Measurements from ENCODE around the gene SMCO3. TPM values are rescaled to one million over a fixed set of nuclear protein-coding genes. Genes with fewer than 3 reads are reported as not detected.

SMCO3 gene
- total and polyA plus RNA-seq, 2 of the 8 experiments (the other 6 are each of a cell fraction or from before 2014, with no cell fraction given), result not detected

GRCh38 chr12:14774074-14774905 is 39.7 kb downstream of the SMCO3 start (continued):
- TF ChIP-seq BRCA1 (IDR thresholded peaks at IDR 0.05; ENCODE audit: low read depth, low read length), result no peak
- TF ChIP-seq SP4 (IDR thresholded peaks at IDR 0.05; ENCODE audit: low read length), result peak; percentile 70
- TF ChIP-seq KDM1A (IDR thresholded peaks at IDR 0.05; ENCODE audit: borderline replicate concordance, low read length), result no peak
- no peak for TF ChIP-seq FOSL1 (IDR thresholded peaks at IDR 0.05; ENCODE audit: insufficient read depth, low read depth, low read length)
- peak; percentile 91 for TF ChIP-seq RBBP5 (IDR thresholded peaks at IDR 0.05; ENCODE audit: borderline replicate concordance, low read depth, low read length)
- no peak for TF ChIP-seq TCF12 (IDR thresholded peaks at IDR 0.05; ENCODE audit: low read depth, low read length)
- TF ChIP-seq PHF8 (conservative IDR thresholded peaks at IDR 0.05; ENCODE audit: low read depth, low read length), result peak; percentile 81; the same call in 1 of the 2 replicates
- no peak for TF ChIP-seq NRF1 (IDR thresholded peaks at IDR 0.05; ENCODE audit: low read depth, low read length)
- no peak for TF ChIP-seq SIX5 (IDR thresholded peaks at IDR 0.05; ENCODE audit: low read depth, low read length)
- TF ChIP-seq BCL11A (IDR thresholded peaks at IDR 0.05; ENCODE audit: low read depth in 2 of 2, low read length in 2 of 2), result no peak
- no peak for TF ChIP-seq SRF (IDR thresholded peaks at IDR 0.05; ENCODE audit: low read depth, low read length)
- TF ChIP-seq SP1 (IDR thresholded peaks at IDR 0.05; ENCODE audit: low read depth, low read length), result peak; percentile 100

Data from H1 (cell line).